H7 (cell line): Measurements from ENCODE around the gene BEST1. TPM values are rescaled to one million over a fixed set of nuclear protein-coding genes. Genes with fewer than 3 reads are reported as not detected.

Experiments used
- DNase-seq: peaks from one replicate; pipeline ENCODE4 v3.0.0; 2012
- H3K27me3 ChIP-seq: 2 replicates; pipeline ENCODE4 v1.6.0; 2011; ENCODE audit warnings: mild to moderate bottlenecking, low read length; ENCODE audit not compliant: control insufficient read depth, insufficient read depth
- H3K36me3 ChIP-seq: replicated peaks from 2 replicates; pipeline ENCODE4 v1.5.1; 2011; ENCODE audit warnings: low read length; ENCODE audit not compliant: control insufficient read depth, insufficient read depth
- H3K4me3 ChIP-seq: 2 replicates; pipeline ENCODE4 v1.5.1; 2011; ENCODE audit warnings: low read depth, mild to moderate bottlenecking, control low read depth, low read length, moderate library complexity; ENCODE audit not compliant: insufficient read depth
- total RNA-seq: library from RNA; depleted of rRNA; stranded (reverse); fragments of >200 nt; shearing (Covaris generic); gene quantifications from 2 replicates; pipeline ENCODE4 v1.2.3, GENCODE V29; 2014; rRNA removed

The BEST1 gene
- 0.30 and 0.45 TPM in 2 replicates for total RNA-seq

DNA sequence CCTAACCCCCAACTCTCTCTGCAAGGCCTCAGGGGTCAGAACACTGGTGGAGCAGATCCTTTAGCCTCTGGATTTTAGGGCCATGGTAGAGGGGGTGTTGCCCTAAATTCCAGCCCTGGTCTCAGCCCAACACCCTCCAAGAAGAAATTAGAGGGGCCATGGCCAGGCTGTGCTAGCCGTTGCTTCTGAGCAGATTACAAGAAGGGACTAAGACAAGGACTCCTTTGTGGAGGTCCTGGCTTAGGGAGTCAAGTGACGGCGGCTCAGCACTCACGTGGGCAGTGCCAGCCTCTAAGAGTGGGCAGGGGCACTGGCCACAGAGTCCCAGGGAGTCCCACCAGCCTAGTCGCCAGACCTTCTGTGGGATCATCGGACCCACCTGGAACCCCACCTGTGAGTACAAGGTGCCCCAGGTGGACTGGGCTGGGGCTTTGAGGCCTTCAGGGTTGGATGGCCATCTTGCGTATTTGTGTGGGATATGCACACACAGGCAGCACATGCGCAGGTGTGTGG, at the start of gene BEST1:
BEST1 (plus strand) TSS at position 317 of the 513 bp plus-strand sequence. CDS start 1,456 bp downstream, outside the sequence.
- no peaks in the 10 kb centered on the region for H3K36me3 ChIP-seq
- no peak for DNase-seq
- H3K27me3 ChIP-seq: peaks cover 6% of the 10 kb centered on the region
- no peak within 1 kb of the TSS for H3K4me3 ChIP-seq

- Histone ChIP-seq H3K4me3 (no peak overlapping the region), H3K36me3 (no peaks in the 10 kb centered on the region; the same call in 1 of the 2 replicates), H3K27me3 (no peaks in the 10 kb centered on the region)
- DNase-seq: no peak
Measured at GRCh38 chr11:61901397-61901796, 48.8 kb upstream of the BEST1 start.

DNA sequence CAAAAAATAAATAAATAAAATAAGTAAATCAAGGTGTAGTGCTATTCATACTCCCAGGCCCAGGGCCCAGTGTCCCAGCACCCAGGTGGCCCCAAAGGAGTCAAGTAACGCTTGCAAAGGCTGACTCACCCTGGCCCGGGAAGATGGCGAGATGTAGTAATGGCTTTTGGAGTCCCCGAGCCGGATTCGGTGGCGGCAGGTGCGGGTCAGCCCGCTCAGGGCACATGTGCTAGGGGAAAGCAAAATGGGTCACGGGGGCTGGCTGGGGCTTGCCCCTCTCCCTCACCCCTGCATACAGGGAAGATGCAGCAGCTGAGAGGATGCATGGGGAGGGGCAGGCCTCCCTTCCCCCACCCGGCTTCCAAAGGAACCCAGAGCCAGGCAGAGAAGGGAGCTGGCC, 47.8 kb upstream of the BEST1 start:
- Histone ChIP-seq H3K4me3 (no peak overlapping the region), H3K27me3 (no peaks in the 10 kb centered on the region), H3K36me3 (no peaks in the 10 kb centered on the region; the same call in 1 of the 2 replicates)
- DNase-seq: no peak

GRCh38 chr11:61903845-61904244, 46.3 kb upstream of the BEST1 start:
- H3K4me3 ChIP-seq: no peak overlapping the region
- H3K36me3 ChIP-seq: no peaks in the 10 kb centered on the region; the same call in 1 of the 2 replicates

DNA sequence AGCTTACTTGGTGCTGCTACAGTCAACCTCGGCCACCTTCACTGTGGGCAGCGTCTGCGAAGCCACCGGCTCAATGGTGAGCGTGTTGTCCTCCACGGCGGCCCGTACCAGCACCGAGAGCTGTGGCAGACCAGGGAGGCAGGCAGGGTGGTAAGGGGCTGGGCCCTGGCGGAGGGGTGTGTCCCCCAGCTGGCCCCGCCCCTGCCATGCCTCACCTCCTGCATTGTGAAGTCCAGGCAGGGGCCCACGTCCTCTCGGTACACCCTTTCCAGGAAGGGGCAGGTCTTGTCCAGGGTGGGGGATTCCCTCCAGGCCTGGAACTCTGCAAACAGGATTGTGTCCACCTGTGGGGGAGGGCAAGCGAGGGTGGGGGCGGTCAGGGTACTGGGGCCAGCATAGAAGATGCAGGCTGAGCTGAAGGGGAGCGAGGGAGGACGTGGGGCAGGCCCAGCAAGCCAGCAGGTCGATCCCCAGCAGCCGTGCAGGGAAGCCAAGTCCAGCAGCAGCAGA, 45.6 kb upstream of the BEST1 start:
- Histone ChIP-seq H3K27me3 (no peaks in the 10 kb centered on the region), H3K4me3 (no peak overlapping the region)
- DNase-seq: peak; percentile 97

More at GRCh38 chr11:61903845-61904244, 46.3 kb upstream of the BEST1 start:
- H3K27me3 ChIP-seq: no peaks in the 10 kb centered on the region
- DNase-seq: no peak

DNA sequence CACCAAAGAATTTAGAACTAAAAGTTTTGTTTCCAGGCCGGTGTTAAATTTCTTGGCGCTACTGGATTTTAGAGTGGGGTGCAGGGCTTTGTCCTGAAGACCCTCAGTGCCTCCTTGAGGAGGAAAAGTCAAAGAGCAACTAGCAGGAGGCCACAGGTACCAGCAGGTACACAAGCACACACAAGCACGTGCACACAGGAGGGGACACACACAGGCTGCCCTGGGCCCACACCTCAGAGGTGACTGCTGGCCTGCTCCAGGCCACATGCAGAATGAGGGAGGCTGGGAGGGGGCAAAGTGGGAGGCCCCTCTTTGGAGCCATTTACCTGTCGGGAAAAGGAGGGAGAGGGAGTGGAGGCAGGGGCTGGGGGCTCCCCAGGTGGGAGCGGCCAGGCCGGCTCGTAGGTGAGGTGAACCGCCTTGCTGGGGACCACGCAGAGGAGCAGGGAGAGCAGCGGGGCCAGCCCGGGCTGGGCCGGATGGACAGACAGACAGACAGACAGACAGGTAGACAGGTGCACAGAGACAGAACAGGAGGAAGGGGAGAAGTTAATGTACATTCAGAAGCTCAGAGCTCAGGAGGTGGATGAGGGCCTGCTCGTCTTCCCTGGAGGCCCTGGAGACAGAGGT, 45.0 kb upstream of the BEST1 start:
- Histone ChIP-seq H3K27me3 (no peaks in the 10 kb centered on the region), H3K36me3 (no peaks in the 10 kb centered on the region; the same call in 1 of the 2 replicates), H3K4me3 (no peak overlapping the region)
- DNase-seq: no peak

More for the DNA sequence above, 45.6 kb upstream of the BEST1 start:
- no peaks in the 10 kb centered on the region; the same call in 1 of the 2 replicates for H3K36me3 ChIP-seq

DNA sequence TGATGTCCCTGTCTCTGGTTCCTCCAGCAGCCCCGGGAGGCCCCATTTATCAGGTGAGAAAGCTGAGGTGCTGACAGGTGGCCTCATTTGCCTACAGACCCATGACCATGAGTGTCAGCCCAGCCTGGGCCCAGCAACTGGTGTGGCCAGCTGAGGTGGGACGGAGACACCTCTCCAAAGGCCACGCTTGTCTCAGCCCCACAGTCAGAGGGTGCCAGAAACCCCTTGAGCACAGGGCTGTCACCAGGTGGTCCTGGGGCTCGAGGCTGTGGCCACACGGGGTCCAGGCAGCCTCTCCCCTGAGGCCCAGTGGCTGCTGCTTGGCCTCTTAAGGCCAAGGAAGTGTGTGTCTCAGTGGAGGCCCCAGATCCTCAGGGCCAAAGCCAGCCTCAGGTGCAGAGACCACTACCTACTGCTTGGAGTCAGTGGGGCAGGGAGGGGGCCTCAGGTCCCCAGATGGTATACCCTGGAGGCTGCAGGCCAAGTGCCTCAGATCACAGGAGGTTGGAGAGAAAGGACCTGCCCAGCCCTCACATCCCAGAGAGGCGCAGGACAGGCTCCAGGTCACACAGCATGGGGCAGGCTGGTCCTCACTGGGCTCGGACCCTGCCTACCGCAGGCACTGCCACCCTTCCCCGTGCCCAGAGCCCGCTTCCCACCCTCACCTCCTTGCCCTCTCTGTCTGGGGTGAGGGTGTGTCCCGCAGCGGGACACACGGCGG, 44.2 kb upstream of the BEST1 start:
- Histone ChIP-seq H3K27me3 (no peaks in the 10 kb centered on the region), H3K4me3 (no peak overlapping the region), H3K36me3 (no peaks in the 10 kb centered on the region; the same call in 1 of the 2 replicates)
- DNase-seq: no peak

- no peak for DNase-seq
- Histone ChIP-seq H3K27me3 (no peaks in the 10 kb centered on the region), H3K4me3 (no peak overlapping the region), H3K36me3 (no peaks in the 10 kb centered on the region; the same call in 1 of the 2 replicates)
Measured at GRCh38 chr11:61906522-61906909, 43.6 kb upstream of the BEST1 start.

DNA sequence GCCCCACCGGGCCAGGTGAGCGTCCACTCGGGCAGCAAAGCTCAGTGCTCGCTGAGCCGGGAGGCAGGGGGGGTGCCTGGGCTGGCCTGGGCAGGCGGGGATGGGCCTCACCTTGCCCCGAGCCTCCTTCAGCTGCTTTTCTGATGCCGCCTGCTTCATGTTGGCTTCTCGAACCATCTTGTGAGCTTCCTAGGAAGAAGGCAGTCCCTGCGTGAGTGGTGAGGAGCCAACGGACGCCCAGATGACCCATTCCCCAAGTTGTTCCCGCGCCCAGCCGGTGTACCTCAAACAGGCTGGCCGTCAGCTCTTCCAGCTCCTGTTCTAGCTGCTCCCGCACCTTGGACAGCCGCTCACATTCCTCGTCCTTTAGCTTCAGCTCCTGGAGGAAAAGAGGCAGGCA, 42.9 kb upstream of the BEST1 start:
- Histone ChIP-seq H3K36me3 (no peaks in the 10 kb centered on the region), H3K4me3 (no peak overlapping the region), H3K27me3 (no peaks in the 10 kb centered on the region)
- DNase-seq: no peak

DNA sequence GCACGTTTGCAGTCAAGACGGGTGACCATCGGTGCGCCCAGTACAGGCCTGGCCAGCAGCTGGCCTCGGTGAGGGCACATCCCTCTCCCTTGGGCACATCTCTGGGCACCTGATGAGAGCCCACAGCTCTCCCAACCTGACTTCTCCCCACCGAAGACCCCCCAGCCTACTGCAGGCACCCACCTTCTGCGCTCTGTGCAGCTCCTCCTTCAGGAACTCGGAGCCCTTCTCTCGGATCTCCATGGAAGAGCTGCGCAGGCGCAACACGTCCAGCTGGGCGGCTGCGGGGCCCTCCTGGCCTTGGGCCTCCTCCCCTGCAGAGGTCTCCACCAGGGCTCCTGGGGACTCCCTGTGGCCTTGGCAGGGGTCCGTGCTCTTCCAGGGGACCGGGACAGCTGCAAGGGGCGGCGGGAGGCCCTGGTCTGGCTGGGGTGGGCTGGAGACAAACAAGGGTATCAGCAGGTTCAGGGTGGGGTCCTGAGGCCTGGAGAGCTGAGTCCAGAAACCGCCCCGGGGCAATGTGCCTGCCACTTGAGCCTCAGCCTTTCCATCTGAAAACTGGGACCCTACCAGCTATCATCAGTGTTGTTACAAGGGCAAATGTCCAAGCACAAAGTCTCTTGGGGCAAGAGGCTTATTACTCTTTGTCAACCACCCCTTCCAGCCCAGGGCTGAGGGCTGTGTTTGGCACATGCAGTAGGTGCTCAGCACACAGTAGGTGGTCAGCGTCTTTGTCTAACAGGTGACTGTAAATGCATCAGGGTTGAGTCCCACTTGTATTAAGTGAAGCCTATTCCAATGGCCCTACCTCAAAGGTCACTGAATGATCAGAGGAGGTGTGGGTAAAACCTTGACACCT, 42.1 kb upstream of the BEST1 start:
- Histone ChIP-seq H3K36me3 (no peaks in the 10 kb centered on the region), H3K27me3 (no peaks in the 10 kb centered on the region), H3K4me3 (no peak overlapping the region)
- DNase-seq: no peak

- no peak overlapping the region for H3K4me3 ChIP-seq
- H3K36me3 ChIP-seq: no peaks in the 10 kb centered on the region
- peak; percentile 87 for DNase-seq
- no peaks in the 10 kb centered on the region for H3K27me3 ChIP-seq
Measured at GRCh38 chr11:61908730-61909316, 41.3 kb upstream of the BEST1 start.

- no peak overlapping the region for H3K4me3 ChIP-seq
- DNase-seq: peak; percentile 42
- no peaks in the 10 kb centered on the region for H3K36me3 ChIP-seq
- no peaks in the 10 kb centered on the region for H3K27me3 ChIP-seq
Measured at GRCh38 chr11:61910187-61911127, 39.7 kb upstream of the BEST1 start.

DNA sequence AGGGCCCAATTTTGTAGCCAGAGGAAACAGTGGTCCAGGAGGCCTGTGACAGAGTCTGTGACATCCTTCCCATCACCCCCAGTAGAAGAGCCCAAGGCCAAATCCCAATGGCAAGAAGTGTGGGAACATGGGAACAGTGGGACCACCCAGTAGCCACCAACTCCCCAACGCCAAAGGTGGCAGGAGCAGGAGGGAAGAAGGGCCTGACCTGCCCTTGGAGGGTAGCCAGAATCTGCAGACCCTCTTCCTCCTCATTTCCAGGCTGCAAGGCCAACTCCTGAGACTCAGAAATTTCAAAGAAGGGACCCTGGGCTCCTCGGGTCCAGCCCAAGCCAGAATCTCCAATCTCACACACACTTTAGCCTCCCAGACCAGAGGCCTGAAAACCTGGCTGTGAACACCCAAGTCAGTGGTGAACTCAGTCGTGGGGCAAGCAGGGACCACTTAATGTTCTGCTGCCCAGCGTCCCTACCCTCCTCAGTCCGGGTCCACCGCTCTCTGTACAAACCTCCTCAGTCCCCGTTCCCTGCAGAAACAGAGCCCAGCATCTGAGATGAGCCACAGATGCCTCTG, 38.9 kb upstream of the BEST1 start:
- H3K4me3 ChIP-seq: no peak overlapping the region
- H3K36me3 ChIP-seq: no peaks in the 10 kb centered on the region
- 0 out of 2 replicates have a peak, but pooled peaks cover 1% of the 10 kb centered on the region for H3K27me3 ChIP-seq
- peak; percentile 28 for DNase-seq
